Measurements from ENCODE around the gene ZMAT3. TPM values are rescaled to one million over a fixed set of nuclear protein-coding genes. Genes with fewer than 3 reads are reported as not detected.
"Not testable (repeated sequence)": the region's sequence is repeated elsewhere in the genome, so short reads cannot be mapped to it uniquely, and the experiment has no call there.

ZMAT3 gene
- 21.8 and 34.4 TPM in 2 replicates for total RNA-seq

- DNase-seq = peak; percentile 95
These were observed at the start of gene ZMAT3 for GRCh38 chr3:179071323-179072099. Gene ZMAT3 (minus strand): TSS chr3:179071809. CDS start chr3:179067752, 4,057 bp downstream.

GRCh38 chr3:179116816-179117215 lies 45.2 kb upstream of the ZMAT3 start:
- no peak for DNase-seq

- DNase-seq = not testable (repeated sequence)
These were observed 43.8 kb upstream of the ZMAT3 start for GRCh38 chr3:179115444-179115843.

- no peak for DNase-seq
These were observed 42.3 kb upstream of the ZMAT3 start for GRCh38 chr3:179113903-179114302.

- DNase-seq = peak; percentile 14
These were observed 36.5 kb upstream of the ZMAT3 start for GRCh38 chr3:179108086-179108485.

- DNase-seq = no peak
These were observed 36.0 kb upstream of the ZMAT3 start for GRCh38 chr3:179107617-179108016.

GRCh38 chr3:179105881-179106280 lies 34.3 kb upstream of the ZMAT3 start:
- DNase-seq = no peak

- no peak for DNase-seq
These were observed 29.0 kb upstream of the ZMAT3 start for GRCh38 chr3:179100652-179101051.

GRCh38 chr3:179098388-179099077 lies 26.9 kb upstream of the ZMAT3 start:
- no peak for DNase-seq

GRCh38 chr3:179093807-179094206 lies 22.2 kb upstream of the ZMAT3 start:
- no peak for DNase-seq

- no peak for DNase-seq
These were observed 19.5 kb upstream of the ZMAT3 start for GRCh38 chr3:179091113-179091512.

- no peak for DNase-seq
These were observed 16.7 kb upstream of the ZMAT3 start for GRCh38 chr3:179088306-179088705.

GRCh38 chr3:179083977-179084376 lies 12.4 kb upstream of the ZMAT3 start:
- no peak for DNase-seq

GRCh38 chr3:179082416-179082815 lies 10.8 kb upstream of the ZMAT3 start:
- DNase-seq = no peak

- DNase-seq = no peak
These were observed 10.3 kb upstream of the ZMAT3 start for GRCh38 chr3:179081885-179082284.

GRCh38 chr3:179079537-179079936 lies 7.9 kb upstream of the ZMAT3 start:
- DNase-seq = no peak

- no peak for DNase-seq
These were observed 4.8 kb upstream of the ZMAT3 start for GRCh38 chr3:179076243-179077027.

- no peak for DNase-seq
These were observed 3.0 kb upstream of the ZMAT3 start for GRCh38 chr3:179074656-179075055.

GRCh38 chr3:179073816-179074215 lies 2.2 kb upstream of the ZMAT3 start:
- no peak for DNase-seq

GRCh38 chr3:179072100-179072438 lies 460 bp upstream of the ZMAT3 start:
- peak; percentile 37 for DNase-seq

GRCh38 chr3:179071027-179071322 lies 634 bp downstream of the ZMAT3 start:
- no peak for DNase-seq

GRCh38 chr3:179069762-179070390 lies 1.7 kb downstream of the ZMAT3 start:
- peak; percentile 67 for DNase-seq
